DMS79 (cell line): ENCODE results near the gene SKAP1.

Experiments
- DNase-seq: peaks from one replicate; lab custom pipeline; 2025; lab: John Stamatoyannopoulos, UW

The SKAP1 gene

GRCh38 chr17:48174833-48175523 lies 255.0 kb downstream of the SKAP1 start:
- no peak for DNase-seq

- no peak for DNase-seq
Observed at GRCh38 chr17:48173191-48173984, 256.6 kb downstream of the SKAP1 start.

GRCh38 chr17:48169926-48170325 lies 260.1 kb downstream of the SKAP1 start:
- no peak for DNase-seq

GRCh38 chr17:48163809-48164208 lies 266.2 kb downstream of the SKAP1 start:
- DNase-seq, result no peak

- DNase-seq, result peak; percentile 43
Observed at GRCh38 chr17:48162946-48163506, 267.0 kb downstream of the SKAP1 start.

- DNase-seq, result no peak
Observed at GRCh38 chr17:48162306-48162934, 267.6 kb downstream of the SKAP1 start.

- DNase-seq, result no peak
Observed at GRCh38 chr17:48161127-48161905, 268.7 kb downstream of the SKAP1 start.

GRCh38 chr17:48160177-48161081 lies 269.6 kb downstream of the SKAP1 start:
- DNase-seq, result peak; percentile 57

- DNase-seq, result no peak
Observed at GRCh38 chr17:48159232-48159631, 270.8 kb downstream of the SKAP1 start.

- peak; percentile 38 for DNase-seq
Observed at GRCh38 chr17:48155889-48156611, 274.0 kb downstream of the SKAP1 start.

- DNase-seq, result peak; percentile 20
Observed at GRCh38 chr17:48153691-48154358, 276.2 kb downstream of the SKAP1 start.

- no peak for DNase-seq
Observed at GRCh38 chr17:48152289-48152688, 277.7 kb downstream of the SKAP1 start.

- DNase-seq, result no peak
Observed at GRCh38 chr17:48151220-48151619, 278.8 kb downstream of the SKAP1 start.

GRCh38 chr17:48150597-48151001 lies 279.4 kb downstream of the SKAP1 start:
- no peak for DNase-seq

- DNase-seq, result no peak
Observed at GRCh38 chr17:48149787-48150463, 280.1 kb downstream of the SKAP1 start.

GRCh38 chr17:48148854-48149786 lies 280.9 kb downstream of the SKAP1 start:
- no peak for DNase-seq

GRCh38 chr17:48148029-48148770 lies 281.8 kb downstream of the SKAP1 start:
- no peak for DNase-seq
